ENCODE measurements around the gene MADD. TPM values are rescaled to one million over a fixed set of nuclear protein-coding genes. Genes with fewer than 3 reads are reported as not detected.

Gene MADD
- 18.5 to 20.9 TPM (median 20.4 TPM) in 5 replicates for total RNA-seq (2022; extraction: Qiagen RNA extraction)

DNA sequence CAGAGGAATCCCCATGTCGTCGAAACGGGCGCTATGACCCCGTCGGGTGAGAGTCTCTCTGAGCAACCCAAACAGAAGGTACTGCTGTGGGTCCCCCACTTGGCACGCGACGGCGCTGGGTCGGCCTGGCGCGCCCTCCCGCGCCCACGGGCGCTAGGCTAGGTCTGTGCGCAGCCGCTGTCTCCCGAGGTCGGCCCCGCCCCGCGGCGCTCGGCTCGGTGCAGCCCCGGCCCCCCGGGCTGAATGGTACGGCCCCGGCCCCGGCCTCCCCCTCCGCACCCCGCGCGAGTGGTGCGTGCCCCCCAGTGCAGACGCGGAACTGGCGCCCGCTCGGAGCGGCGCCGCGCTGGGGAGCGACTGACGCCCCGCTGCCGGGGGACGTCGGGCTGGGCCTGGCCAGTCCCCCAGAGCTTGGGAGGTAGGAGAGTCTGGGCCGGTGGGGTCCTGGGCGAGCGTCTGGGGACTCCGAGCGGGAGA is at the start of gene MADD:
MADD (plus strand) TSS at position 305 of the 477 bp plus-strand sequence.

DNA sequence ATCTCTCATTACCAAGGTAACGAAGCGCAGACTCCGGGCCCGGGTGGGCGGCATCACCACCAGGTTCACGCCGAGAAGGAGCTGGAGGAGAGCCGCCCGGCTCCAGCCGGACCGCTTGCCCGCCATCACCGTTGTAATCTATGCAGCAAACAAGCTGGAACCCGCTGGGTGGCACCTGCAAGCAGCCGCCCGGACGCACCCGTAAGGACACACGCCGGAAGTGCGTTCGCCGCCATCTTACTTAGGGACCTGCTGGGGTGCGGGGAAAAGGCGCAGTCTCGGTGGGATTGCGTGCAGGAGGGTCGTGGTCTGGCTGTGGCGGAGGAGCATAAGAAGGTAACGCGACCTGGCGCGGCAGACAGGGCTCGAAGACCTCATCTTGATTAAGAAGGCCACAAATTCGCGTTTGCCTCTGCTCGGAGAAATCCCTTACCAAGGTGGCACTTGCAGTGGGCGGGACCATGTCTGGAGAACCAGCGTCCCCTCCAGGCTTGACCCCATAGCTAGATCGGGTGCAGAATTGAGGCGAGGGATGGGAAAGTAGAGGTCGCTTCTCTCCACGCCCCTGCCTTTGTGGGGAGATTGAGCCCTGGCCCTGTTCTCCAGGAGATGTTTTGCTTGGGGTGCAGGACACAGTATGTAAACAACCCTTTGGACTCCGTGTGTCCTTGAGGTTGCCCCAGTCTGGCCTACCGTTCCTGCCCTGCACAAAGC is 21.1 kb upstream of the MADD start, which contains the start of gene ACP2:
ACP2 (minus strand) TSS at position 151 of the 714 bp plus-strand sequence; CDS start at position 126, 25 bp downstream.

DNA sequence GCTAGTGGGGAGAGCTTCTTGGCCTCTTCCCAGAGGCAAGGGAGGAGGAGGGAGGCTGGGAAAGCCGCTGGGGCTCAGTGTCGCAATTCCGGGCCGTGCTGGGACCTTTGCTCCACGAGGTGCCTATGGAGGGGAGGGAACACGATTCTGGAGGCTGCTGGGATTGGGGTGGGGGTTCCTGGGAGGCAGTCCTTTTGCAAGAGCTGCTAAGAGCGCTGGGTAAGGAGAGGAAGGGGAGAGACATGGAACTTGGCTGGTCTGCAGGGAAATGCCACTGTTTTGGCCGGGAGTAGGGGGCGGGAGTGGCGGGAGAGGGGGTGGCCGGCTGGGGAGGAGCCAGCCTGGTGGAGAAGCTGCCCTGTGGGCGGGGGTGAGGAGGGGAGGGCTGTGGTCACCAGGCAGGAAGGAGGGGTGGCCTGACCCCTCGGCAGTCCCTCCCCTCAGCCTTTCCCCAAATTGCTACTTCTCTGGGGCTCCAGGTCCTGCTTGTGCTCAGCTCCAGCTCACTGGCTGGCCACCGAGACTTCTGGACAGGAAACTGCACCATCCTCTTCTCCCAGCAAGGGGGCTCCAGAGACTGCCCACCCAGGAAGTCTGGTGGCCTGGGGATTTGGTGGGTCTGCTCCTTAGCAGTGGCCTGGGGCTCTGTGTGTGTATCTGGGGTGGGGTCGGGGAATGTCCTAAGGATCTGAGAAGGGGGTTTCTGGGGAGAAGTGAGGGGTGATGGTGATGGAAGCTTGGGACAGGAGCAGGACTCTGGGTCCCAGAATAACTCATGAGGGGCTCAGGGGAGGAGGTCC is 12.2 kb upstream of the MADD start, which contains the start of gene NR1H3:
NR1H3 (plus strand) TSS at position 480 of the 800 bp plus-strand sequence. CDS start 1,221 bp downstream, outside the sequence.

DNA sequence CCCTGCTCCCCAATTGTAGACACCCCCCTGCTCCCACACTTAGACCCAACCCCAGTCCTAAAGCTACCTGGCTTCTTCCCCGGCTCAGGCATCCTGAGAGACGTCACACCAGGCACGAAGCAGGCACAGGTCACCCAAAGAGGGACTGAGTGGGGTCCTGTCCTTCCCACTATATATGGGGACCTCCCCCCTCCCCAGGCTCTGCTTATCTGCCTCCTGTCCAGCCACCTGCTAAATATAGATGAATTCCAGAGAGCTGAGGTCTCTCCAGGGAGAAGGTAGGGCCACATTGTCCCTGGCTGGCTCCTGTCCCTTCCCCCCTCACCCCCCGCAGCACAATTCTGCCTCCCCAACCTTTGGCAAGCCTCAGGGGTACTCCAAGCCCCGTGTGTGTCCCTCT is 82.6 kb downstream of the MADD start, which contains the start of gene MYBPC3:
MYBPC3 (minus strand) TSS at position 147 of the 400 bp plus-strand sequence; CDS start at position 92, 55 bp downstream.

DNA sequence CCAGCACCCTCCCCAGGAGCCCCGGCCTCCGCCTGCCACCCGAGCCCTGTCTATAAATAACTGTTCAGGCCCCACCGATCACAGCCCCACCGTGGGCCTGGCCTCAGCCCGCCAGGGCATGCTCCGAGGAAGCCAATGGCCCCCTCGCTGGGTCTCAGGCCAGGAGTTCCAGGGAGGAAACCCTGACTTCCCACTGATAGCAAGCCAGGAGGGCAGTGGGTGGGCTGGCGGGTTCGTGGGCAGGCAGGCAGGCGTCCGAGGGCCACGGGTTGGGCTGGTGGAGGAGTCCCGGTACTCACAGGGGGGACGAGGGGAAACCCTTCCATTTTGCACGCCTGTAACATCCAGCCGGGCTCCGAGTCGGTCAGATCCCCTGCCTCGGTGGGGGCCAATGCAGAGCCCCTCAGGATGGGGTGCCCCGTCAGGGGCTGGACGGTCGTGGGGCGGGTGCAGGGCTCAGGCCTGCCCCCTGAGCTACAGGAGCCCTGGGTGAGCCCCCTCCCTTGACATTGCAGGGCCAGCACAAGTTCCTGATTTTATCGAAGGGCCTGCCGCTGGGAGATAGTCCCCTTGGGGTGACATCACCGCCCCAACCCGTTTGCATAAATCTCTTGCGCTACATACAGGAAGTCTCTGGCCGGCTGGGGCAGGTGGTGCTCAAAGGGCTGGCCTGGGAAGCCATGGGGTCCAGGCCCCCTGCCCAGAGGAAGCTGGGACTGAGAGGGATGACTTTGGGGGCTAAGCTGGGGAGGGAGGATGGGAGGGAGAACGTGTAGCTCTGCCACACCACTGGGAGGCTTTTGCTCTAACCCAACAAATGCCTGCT is 108.3 kb downstream of the MADD start, which contains the start of gene SPI1:
SPI1 (minus strand) TSS at position 538 of the 826 bp plus-strand sequence; CDS start at position 344, 194 bp downstream.

Other genes starting within 250 kb of the MADD start
- gene ARFGAP2, start 93.3 kb upstream of the MADD start, total RNA-seq (2022; extraction: Qiagen RNA extraction): 26.9 to 39.5 TPM (median 28.3 TPM) in 5 replicates
- 23.1 to 28.2 TPM (median 26.6 TPM) in 5 replicates for gene PACSIN3, start 83.7 kb upstream of the MADD start, total RNA-seq (2022; extraction: Qiagen RNA extraction)
- gene DDB2, start 55.2 kb upstream of the MADD start, total RNA-seq (2022; extraction: Qiagen RNA extraction): 74.3 to 85.9 TPM (median 78.0 TPM) in 5 replicates
- 20.4 to 30.1 TPM (median 22.1 TPM) in 5 replicates for gene ACP2, start 21.3 kb upstream of the MADD start, total RNA-seq (2022; extraction: Qiagen RNA extraction)
- 8.4 to 13.2 TPM (median 9.6 TPM) in 5 replicates for gene NR1H3, start 12.1 kb upstream of the MADD start, total RNA-seq (2022; extraction: Qiagen RNA extraction)
- gene MYBPC3, start 82.6 kb downstream of the MADD start, total RNA-seq (2022; extraction: Qiagen RNA extraction): 0.05 to 0.10 TPM (median 0.07 TPM) in 5 replicates
- gene SPI1, start 108.4 kb downstream of the MADD start, total RNA-seq (2022; extraction: Qiagen RNA extraction): 0.10 TPM in 1 of 5 replicates, not detected in the others
- 49.1 to 60.5 TPM (median 54.0 TPM) in 5 replicates for gene SLC39A13, start 138.5 kb downstream of the MADD start, total RNA-seq (2022; extraction: Qiagen RNA extraction)
- 184 to 254 TPM (median 192 TPM) in 5 replicates for gene PSMC3, start 156.3 kb downstream of the MADD start, total RNA-seq (2022; extraction: Qiagen RNA extraction)
- gene RAPSN, start 179.0 kb downstream of the MADD start, total RNA-seq (2022; extraction: Qiagen RNA extraction): 0.03 to 0.33 TPM (median 0.12 TPM) in 5 replicates

All from A549 treated with AZD2906 at 1 μM for 4 hours (cell line).